Measurements from ENCODE around the gene MAP2K1.

DNA sequence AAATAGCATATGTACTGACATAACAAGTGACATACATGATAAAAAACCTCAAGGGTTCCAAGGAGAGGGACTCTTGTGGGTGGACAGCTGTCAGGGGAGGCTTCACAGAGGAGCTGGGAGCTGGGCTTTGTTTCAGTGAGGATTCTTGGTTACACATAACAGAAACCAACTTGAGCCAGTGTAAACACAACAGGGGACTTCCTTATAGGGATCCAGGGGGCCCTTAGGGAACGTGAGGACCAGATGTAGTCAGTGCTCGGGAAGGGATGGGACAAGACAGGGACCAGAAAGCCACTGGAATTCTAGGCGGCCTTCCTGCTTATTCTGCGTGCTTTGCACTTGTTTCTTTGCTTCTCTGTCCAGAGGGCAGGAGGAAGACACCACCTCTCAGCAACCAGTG, 75.9 kb downstream of the MAP2K1 start:
- TF ChIP-seq, protein P1, sequence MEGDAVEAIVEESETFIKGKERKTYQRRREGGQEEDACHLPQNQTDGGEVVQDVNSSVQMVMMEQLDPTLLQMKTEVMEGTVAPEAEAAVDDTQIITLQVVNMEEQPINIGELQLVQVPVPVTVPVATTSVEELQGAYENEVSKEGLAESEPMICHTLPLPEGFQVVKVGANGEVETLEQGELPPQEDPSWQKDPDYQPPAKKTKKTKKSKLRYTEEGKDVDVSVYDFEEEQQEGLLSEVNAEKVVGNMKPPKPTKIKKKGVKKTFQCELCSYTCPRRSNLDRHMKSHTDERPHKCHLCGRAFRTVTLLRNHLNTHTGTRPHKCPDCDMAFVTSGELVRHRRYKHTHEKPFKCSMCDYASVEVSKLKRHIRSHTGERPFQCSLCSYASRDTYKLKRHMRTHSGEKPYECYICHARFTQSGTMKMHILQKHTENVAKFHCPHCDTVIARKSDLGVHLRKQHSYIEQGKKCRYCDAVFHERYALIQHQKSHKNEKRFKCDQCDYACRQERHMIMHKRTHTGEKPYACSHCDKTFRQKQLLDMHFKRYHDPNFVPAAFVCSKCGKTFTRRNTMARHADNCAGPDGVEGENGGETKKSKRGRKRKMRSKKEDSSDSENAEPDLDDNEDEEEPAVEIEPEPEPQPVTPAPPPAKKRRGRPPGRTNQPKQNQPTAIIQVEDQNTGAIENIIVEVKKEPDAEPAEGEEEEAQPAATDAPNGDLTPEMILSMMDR (conservative IDR thresholded peaks at IDR 0.05; ENCODE audit: low read depth, low read length): no peak
- TF ChIP-seq EZH2 (IDR thresholded peaks at IDR 0.05; ENCODE audit: borderline replicate concordance, low read depth, low read length, poor library complexity, severe bottlenecking): no peak

Data from A673 (cell line).